ENCODE results near the gene GLT8D2. TPM values are rescaled to one million over a fixed set of nuclear protein-coding genes. Genes with fewer than 3 reads are reported as not detected.

GLT8D2 gene
- polyA plus RNA-seq, 3 donors: 7.0 to 12.1 (median 11.6) TPM

DNA sequence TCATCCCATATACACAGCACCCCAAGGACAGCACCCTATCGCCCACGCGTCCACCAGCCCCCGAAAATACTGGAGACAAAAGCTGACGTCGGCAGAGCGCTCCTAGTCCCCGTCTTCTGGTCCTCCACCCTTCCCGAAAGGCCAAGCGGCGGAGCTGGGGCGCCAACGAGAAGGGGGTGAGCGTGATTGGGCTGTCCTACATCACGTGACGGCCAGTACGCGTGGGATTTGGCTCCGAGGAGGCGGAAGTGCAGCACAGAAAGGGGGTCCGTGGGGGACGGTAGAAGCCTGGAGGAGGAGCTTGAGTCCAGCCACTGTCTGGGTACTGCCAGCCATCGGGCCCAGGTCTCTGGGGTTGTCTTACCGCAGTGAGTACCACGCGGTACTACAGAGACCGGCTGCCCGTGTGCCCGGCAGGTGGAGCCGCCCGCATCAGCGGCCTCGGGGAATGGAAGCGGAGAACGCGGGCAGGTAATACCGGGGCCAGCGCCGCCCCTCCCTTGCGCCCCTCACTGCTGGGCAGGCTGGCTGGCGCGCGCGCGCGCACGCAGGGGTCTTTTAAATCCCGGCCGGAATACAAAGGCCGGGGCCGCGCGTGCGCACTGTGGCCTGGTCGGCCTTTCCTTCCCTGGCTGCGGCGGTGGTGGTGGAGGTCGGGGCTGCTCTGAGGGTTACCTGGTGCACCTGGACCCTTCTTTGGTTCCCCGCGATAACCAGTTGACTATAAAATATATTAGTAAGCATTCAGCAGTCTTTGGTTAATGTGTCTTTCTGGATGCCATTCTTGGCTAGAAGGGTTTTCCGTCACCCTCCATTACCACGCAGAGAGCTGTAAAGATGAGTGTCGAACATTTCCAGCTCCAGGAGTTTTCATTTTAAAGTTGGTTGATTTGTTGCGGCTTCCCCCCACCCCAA, 84.1 kb downstream of the GLT8D2 start, which contains the start of gene TDG:
TDG (plus strand) TSS at position 283 of the 915 bp plus-strand sequence; CDS start at position 449, 166 bp downstream.
- peak; percentile 91 to 99 (median 98) for DNase-seq (ENCODE audit: extremely low read depth in 1 of 11, low read depth in 9 of 11, low spot score in 4 of 11)

DNA sequence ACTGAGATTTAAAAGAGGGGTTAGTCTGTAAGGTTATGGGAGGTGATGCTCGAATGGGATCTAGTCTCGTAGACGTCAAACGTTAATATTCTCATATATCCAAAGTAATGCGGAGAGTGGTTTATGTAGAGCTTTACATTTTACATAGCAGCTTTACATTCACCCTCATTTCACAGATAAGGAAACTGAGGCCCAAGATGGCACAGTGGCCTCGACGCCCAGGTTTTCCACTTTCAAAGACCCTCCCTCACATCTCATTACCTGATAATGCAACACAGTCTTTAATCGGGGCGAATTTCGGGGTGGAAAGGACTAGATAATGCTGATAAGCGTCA, 84.8 kb downstream of the GLT8D2 start:
- DNase-seq (ENCODE audit: extremely low read depth in 1 of 11, low read depth in 9 of 11, low spot score in 4 of 11): no peak

DNA sequence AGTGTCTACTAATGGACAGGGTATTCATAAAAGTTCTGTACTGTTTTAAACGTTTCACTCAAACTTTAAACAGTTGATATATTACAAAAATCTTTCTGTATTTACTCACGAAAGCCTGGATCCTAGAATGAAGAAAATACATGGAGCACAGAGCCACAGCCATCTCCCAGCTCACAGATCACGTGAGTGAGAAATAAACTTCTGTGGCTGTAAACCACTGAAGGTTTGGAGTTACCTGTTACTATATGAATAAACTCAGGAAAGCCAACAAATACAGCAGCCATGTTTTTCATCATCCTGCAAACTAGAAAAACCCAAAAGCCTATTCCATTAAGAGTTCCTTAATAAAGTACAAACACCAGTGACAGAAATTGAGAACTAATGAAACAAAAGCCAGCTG, 85.2 kb downstream of the GLT8D2 start:
- DNase-seq (ENCODE audit: extremely low read depth in 1 of 11, low read depth in 9 of 11, low spot score in 4 of 11): no peak

DNA sequence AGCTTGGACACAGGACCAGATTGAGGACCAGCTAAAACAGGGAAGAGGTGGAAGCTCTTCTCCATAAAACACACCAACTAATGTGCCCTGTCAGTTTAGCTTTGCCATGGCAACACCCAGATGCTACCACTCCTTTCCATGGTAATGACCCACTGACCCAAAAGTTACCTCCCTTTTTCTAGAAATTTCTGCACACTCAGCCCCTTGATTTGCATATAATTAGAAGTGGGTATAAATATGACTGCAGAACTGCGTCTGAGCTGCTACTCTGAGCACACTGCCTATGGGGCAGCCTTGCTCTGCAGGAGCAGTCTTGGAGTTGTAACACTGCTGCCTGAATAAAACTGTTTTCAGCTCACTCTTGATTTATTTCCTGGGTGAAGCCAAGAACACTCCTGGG, 87.5 kb downstream of the GLT8D2 start:
- DNase-seq (ENCODE audit: extremely low read depth in 1 of 11, low read depth in 9 of 11, low spot score in 4 of 11): no peak

DNA sequence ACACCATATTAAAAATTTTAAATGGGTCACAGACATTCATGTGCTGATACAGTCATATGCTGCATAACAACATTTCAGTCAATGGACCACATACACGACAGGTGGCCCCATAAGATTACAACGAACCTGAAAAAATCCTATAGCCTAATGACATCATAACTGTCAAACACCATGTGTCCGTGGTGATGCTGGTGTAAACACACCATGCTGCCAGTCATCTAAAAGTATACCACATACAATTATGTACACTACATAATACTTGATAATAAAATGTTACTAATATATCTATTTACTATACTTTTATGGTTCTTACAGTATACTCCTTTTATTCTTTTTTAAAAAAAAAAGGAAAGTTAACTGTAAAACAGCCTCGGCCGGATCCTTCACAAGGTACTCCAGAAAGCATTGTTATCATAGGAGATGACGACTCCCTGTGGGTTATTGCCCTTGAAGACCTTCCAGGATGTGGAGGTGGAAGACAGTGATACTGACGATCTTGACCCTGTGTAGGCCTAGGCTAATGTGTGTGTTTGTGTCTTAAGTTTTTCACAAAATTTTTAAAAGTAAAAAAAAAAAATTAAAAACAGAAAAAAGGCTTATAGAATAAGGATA, 89.3 kb downstream of the GLT8D2 start:
- DNase-seq (ENCODE audit: extremely low read depth in 1 of 11, low read depth in 9 of 11, low spot score in 4 of 11): no peak

DNA sequence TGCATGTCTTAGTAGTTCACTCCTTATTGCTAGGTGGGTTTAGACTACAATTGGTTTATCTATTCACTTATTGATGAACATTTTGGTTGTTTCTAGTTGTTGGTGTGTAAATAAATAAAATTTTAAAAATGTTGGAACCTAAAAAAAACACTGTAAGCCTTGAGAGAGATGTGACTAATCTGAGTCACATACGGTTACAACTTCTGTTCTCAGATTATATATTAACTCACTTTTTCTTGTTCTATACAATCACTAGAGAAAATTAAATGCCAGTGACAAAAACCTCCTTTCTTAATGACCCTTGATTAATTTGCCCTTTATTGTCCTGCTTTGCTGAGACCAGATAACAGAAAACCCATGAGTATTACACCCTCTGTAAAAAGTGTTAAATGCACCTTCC, 91.4 kb downstream of the GLT8D2 start:
- DNase-seq (ENCODE audit: extremely low read depth in 1 of 11, low read depth in 9 of 11, low spot score in 4 of 11): no peak

DNA sequence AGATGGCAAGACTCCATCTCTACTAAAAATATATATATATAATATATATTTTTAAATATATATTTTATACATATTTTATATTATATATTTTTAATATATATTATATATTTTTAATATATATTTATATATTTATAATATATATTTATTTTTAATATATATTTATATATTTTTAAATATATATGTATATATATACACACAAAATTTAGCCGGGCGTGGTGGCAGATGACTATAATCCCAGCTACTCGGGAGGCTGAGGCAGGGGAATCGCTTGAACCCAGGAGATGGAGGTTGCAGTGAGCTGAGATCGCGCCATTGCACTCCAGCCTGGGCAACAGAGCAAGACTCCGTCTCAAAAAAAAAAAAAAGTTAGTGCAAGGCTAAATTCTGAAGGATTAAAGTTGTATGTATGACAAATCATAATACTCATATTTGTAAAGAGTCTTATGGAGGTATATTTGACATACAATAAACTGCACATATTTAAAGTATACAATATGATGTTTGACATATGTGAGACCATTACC, 92.1 kb downstream of the GLT8D2 start:
- DNase-seq (ENCODE audit: extremely low read depth in 1 of 11, low read depth in 9 of 11, low spot score in 4 of 11): no peak

DNA sequence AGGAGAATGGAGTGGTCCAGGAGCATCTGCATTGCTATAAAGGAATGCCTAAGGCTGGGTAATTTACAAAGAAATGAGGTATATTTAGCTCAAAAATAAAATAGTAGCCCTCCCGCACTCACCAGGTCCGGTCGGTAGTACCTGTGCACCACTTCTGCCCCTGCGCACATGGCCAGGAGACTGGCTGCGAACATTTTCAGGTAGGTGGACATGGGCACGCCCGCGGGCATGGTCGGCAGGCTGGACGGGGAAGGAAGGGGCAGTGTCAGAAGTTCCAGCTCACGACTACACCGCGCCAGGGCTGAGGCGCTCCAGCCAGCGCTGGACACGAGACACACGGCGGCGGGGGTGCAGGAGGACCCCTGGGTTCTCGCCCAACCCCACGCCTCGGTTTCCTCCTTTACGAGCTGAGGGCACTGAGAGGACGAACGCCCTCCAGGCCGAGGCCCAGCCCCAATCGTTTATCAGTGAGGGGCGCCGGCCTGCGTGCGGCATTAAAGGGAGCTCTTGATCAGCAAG, 93.4 kb downstream of the GLT8D2 start:
- peak in 1 of 11 donors; percentile 55 for DNase-seq (ENCODE audit: extremely low read depth in 1 of 11, low read depth in 9 of 11, low spot score in 4 of 11)

DNA sequence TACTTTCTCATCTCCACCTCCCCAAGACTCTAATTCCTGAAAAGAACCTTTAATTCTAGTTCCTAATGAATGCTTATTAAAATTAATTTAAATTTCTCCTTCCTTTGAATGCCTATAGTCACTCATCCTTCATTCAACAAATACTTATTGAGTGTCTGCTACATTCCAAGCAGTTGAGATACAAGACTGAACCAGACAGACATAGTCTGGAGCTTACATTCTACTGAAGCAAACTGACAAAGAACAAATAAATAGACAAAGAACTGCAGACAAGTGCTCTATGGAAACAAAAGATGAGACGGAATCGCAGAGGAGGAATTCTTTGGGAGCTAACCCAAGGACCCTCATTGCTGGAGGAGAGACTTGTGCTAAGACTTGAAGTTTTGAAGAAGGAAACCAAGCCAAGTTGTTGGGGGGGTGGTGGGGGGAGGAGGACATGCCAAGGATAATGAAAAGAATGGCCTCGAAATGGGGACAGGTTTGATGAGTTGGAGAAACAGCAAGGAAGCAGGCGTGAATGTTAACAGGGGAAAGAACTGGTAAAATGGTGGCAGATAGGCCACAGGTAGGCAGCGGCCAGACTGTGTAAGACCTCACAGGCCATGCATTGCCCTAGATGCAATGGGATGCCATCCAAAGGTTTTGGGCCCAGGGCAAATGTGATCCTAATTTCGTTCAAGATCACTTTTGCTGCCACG, 94.0 kb downstream of the GLT8D2 start:
- no peak for DNase-seq (ENCODE audit: extremely low read depth in 1 of 11, low read depth in 9 of 11, low spot score in 4 of 11)

DNA sequence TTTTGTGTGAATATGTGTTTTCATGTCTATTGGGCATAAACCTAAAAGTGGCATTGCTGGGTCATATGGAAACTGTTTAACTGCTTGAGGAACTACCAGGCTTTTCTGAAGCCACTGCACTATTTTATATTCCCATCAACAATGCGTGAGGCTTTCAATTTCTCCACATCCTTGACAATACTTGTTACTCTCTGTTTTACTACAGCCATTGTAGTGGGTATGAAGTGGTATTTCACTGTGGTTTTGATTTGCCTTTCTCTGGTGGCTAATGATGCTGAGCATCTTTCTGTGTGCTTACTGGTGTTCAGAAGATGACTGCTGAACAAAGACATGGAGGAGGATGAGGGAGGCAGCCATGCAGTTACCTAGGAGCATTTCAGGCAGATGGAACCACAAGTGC, 97.5 kb downstream of the GLT8D2 start:
- no peak for DNase-seq (ENCODE audit: extremely low read depth in 1 of 11, low read depth in 9 of 11, low spot score in 4 of 11)

DNA sequence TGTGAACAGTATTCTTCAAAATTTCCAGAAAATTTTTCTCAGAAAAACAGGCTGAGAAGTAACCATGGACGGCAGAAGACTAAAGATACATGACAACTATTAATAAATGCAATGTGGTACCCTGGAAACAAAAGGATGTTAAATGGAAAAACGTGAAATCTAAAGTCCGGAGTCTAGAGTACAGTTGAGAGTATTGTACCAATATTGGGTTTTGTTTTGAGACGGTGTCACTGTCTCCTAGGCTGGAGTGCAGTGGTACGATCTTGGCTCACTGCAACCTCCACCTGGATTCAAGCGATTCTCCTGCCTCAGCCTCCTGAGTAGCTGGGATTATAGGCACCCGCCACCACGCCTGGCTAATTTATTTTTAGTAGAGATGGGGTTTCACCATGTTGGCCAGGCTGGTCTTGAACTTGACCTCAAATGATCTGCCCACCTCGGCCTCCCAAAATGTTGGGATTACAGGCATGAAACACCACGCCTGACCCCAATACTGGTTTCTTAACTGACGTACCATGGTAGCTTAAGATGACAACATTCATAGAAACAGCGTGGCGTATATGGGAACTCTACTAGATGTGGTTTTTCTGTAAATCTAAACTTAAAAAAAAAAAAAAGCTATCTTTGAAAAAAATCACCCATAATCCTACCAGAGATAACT, 101.1 kb downstream of the GLT8D2 start:
- DNase-seq (ENCODE audit: extremely low read depth in 1 of 11, low read depth in 9 of 11, low spot score in 4 of 11): no peak

DNA sequence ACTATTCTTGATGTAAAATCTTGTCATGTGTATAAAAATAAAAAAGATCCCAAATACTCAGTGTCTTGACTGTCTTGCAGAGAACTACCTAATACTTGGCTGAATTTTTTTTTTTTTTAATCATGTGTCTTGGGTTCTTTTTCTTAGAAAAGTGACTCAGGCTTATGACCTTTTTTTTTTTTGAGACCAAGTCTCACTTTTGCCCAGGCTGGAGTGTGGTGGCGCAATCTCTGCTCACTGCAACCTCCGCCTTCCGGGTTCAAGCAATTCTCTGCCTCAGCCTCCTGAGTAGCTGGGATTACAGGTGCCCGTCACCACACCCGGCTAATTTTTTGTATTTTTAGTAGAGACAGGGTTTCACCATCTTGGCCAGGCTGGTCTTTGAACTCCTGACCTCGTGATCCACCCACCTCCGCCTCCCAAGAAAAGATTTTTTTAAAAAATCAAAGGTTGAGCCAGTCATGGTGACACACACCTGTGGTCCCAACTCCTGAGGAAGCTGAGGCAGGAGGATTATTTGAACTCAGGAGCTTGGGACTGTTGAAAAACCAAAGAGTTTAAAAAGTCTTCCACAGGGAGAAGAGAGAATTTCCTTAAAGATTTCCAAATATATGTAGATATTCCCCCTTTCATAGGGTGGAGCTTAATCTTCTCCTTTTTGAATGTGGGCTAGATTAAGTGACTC, 102.0 kb downstream of the GLT8D2 start:
- DNase-seq (ENCODE audit: extremely low read depth in 1 of 11, low read depth in 9 of 11, low spot score in 4 of 11): no peak

DNA sequence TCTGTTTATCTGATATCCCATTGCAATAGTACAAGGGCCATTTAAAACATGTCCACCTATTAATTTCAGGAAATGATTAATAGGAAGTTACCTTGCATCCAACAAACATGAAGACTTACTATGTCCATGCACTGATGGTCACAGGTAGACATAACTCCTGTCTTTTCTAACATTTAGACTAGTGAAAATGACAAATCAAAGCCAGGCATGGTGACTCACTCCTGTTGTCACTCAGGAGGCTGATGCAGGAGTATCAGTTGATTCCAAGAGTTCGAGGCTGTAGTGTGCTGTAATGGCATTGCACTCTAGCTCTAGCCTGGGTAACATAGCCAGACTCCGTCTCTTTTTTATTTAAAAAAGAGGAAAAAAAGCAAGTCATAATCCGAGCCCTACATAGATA, 105.0 kb downstream of the GLT8D2 start:
- no peak for DNase-seq (ENCODE audit: extremely low read depth in 1 of 11, low read depth in 9 of 11, low spot score in 4 of 11)

Other genes with a start within 250 kb of the GLT8D2 start
- gene NT5DC3, start 209.0 kb downstream of the GLT8D2 start, polyA plus RNA-seq (ENCODE audit: insufficient read length in 3 of 3): 1 to 10 TPM; 4.5 to 6.8 (median 6.7) TPM
- gene HSP90B1, start 119.8 kb downstream of the GLT8D2 start, polyA plus RNA-seq (ENCODE audit: insufficient read length in 3 of 3): 1,000 to 10,000 TPM in 2 of 3 donors, 100 to 1,000 TPM in 1; 1,000 to 1,099 (median 1,026) TPM
- gene TDG, start 84.3 kb downstream of the GLT8D2 start, polyA plus RNA-seq (ENCODE audit: insufficient read length in 3 of 3): 10 to 100 TPM; 51.1 to 64.6 (median 53.0) TPM
- gene HCFC2, start 14.3 kb upstream of the GLT8D2 start, polyA plus RNA-seq (ENCODE audit: insufficient read length in 3 of 3): 10 to 100 TPM; 14.8 to 19.0 (median 16.2) TPM
- 100 to 1,000 TPM in 1 of 3 donors, 10 to 100 TPM in 2; 82.2 to 118 (median 97.6) TPM for gene NFYB, start 88.0 kb upstream of the GLT8D2 start, polyA plus RNA-seq (ENCODE audit: insufficient read length in 3 of 3)
- gene TXNRD1, start 165.6 kb upstream of the GLT8D2 start, polyA plus RNA-seq (ENCODE audit: insufficient read length in 3 of 3): 10 to 100 TPM; 50.2 to 69.5 (median 63.3) TPM